SK-N-SH (cell line): Measurements from ENCODE around the gene ST6GALNAC5. TPM values are rescaled to one million over a fixed set of nuclear protein-coding genes. Genes with fewer than 3 reads are reported as not detected.

Source experiments
- CTCF ChIA-PET: fragments of 300-600, 350-600 bp; formaldehyde crosslinking; extraction: SDS; loops from one replicate; lab custom pipeline; 2021; lab: Yijun Ruan, JAX
- POLR2A ChIA-PET: fragments of 350-600 bp; sonication (Branson Sonifier 250); formaldehyde crosslinking; extraction: SDS; loops from one replicate; lab custom pipeline; 2020; ENCODE audit warnings: antibody characterized with exemption, inconsistent platforms; lab: Yijun Ruan, JAX
- DNase-seq: peaks from one replicate; pipeline ENCODE4 v3.0.0; 2012
- H2AFZ ChIP-seq: fragments of 200-600 bp; sonication (generic); 2 replicates; pipeline ENCODE4 v1.8.1; 2016; ENCODE audit warnings: antibody characterized with exemption, mild to moderate bottlenecking, low read depth
- H3F3A ChIP-seq: fragments of 200-600 bp; sonication (generic); replicated peaks from 2 replicates; pipeline ENCODE3; 2016; ENCODE audit warnings: antibody characterized with exemption, mild to moderate bottlenecking; ENCODE audit not compliant: insufficient read depth
- H3K27ac ChIP-seq, 2 experiments: fragments of 200-500 bp in 1 of 2; fragments of 200-600 bp in 1 of 2; sonication (Bioruptor generic) in 1 of 2; sonication (generic), shearing (Covaris generic) in 1 of 2; 2 replicates each; pipeline versions ENCODE4 v1.5.1 to v1.6.1; 2014 to 2016; ENCODE audit warnings: low read depth in 2 of 2, inconsistent platforms in 1 of 2, low read length in 1 of 2, mild to moderate bottlenecking in 1 of 2, mixed read lengths in 1 of 2
- H3K27me3 ChIP-seq: fragments of 200-600 bp; sonication (generic), shearing (Covaris generic); 2 replicates; pipeline ENCODE4 v1.6.1; 2016; ENCODE audit warnings: mixed run types; ENCODE audit not compliant: insufficient read depth
- H3K36me3 ChIP-seq, 2 experiments: fragments of 200-500 bp in 1 of 2; fragments of 200-600 bp in 1 of 2; sonication (Bioruptor generic) in 1 of 2; sonication (generic) in 1 of 2; replicated peaks in 1 of 2; 2 replicates each; pipeline versions ENCODE3 to v1.5.1; 2014 to 2016; ENCODE audit warnings: low read length in 1 of 2, mild to moderate bottlenecking in 1 of 2; ENCODE audit not compliant: insufficient read depth in 2 of 2, control insufficient read depth in 1 of 2
- H3K4me1 ChIP-seq, 2 experiments: fragments of 200-500 bp in 1 of 2; fragments of 200-600 bp in 1 of 2; sonication (Bioruptor generic) in 1 of 2; sonication (generic), shearing (Covaris generic) in 1 of 2; 2 replicates each; pipeline versions ENCODE4 v1.5.1 to v1.6.1; 2014 to 2016; ENCODE audit warnings: low read depth in 1 of 2, low read length in 1 of 2, mixed run types in 1 of 2; ENCODE audit not compliant: insufficient read depth in 2 of 2, control insufficient read depth in 1 of 2
- H3K4me2 ChIP-seq: fragments of 200-600 bp; sonication (generic), shearing (Covaris generic); 2 replicates; pipeline ENCODE4 v1.6.1; 2017; ENCODE audit warnings: mixed run types
- H3K4me3 ChIP-seq, 2 experiments: fragments of 200-500 bp in 1 of 2; fragments of 200-600 bp in 1 of 2; sonication (Bioruptor generic) in 1 of 2; sonication (generic), shearing (Covaris generic) in 1 of 2; 2 replicates each; pipeline versions ENCODE4 v1.5.1 to v1.8.1; 2014 to 2016; ENCODE audit warnings: low read depth in 2 of 2, inconsistent platforms in 1 of 2, low read length in 1 of 2, mild to moderate bottlenecking in 1 of 2, mixed read lengths in 1 of 2, moderate library complexity in 1 of 2
- H3K79me2 ChIP-seq: fragments of 200-600 bp; sonication (generic); 2 replicates; pipeline ENCODE4 v1.8.1; 2017; ENCODE audit warnings: mild to moderate bottlenecking; ENCODE audit not compliant: insufficient read depth
- H3K9ac ChIP-seq: fragments of 200-600 bp; sonication (generic); 2 replicates; pipeline ENCODE4 v1.6.1; 2017; ENCODE audit warnings: mixed run types
- H3K9me2 ChIP-seq: fragments of 200-600 bp; sonication (generic); 2 replicates; pipeline ENCODE4 v1.6.1; 2017; ENCODE audit warnings: mixed run types
- H3K9me3 ChIP-seq: fragments of 200-600 bp; sonication (generic); 2 replicates; pipeline ENCODE4 v1.6.1; 2017; ENCODE audit warnings: mixed run types, mild to moderate bottlenecking, moderate library complexity
- H4K20me1 ChIP-seq: fragments of 200-600 bp; sonication (generic); 2 replicates; pipeline ENCODE4 v1.6.1; 2017; ENCODE audit warnings: mild to moderate bottlenecking, mixed run types; ENCODE audit not compliant: insufficient read depth
- EZH2phosphoT487 ChIP-seq: fragments of 200-600 bp; sonication (generic); IDR thresholded peaks from 2 replicates; pipeline ENCODE4 v1.6.1; 2017; ENCODE audit warnings: low read depth, mixed run types, mild to moderate bottlenecking, antibody characterized with exemption, moderate library complexity, borderline replicate concordance
- FOSL2 ChIP-seq: IDR thresholded peaks from 2 replicates; pipeline ENCODE4 v1.4.0; 2012; ENCODE audit warnings: low read depth, mild to moderate bottlenecking, moderate library complexity, borderline replicate concordance
- MEF2A ChIP-seq: IDR thresholded peaks from 2 replicates; pipeline ENCODE4 v1.4.0; 2012; ENCODE audit warnings: low read depth, borderline replicate concordance
- POLR2AphosphoS5 ChIP-seq: IDR thresholded peaks from 2 replicates; pipeline ENCODE4 v1.6.1; 2012; ENCODE audit warnings: low read depth, low read length
- RAD21 ChIP-seq: IDR thresholded peaks from 2 replicates; pipeline ENCODE4 v1.6.1; 2012; ENCODE audit warnings: mild to moderate bottlenecking, low read length
- SIN3A ChIP-seq: IDR thresholded peaks from 2 replicates; pipeline ENCODE4 v1.6.1; 2012; ENCODE audit warnings: low read depth, mild to moderate bottlenecking, low read length, moderate library complexity, borderline replicate concordance
- SMC3 ChIP-seq: IDR thresholded peaks from 2 replicates; pipeline ENCODE4 v1.6.1; 2012; ENCODE audit warnings: low read depth, low read length, improper control_type of control experiment
- TAF1 ChIP-seq: IDR thresholded peaks from 2 replicates; pipeline ENCODE4 v1.6.1; 2012; ENCODE audit warnings: low read depth, mild to moderate bottlenecking, low read length, moderate library complexity, borderline replicate concordance
- TCF12 ChIP-seq: IDR thresholded peaks from 2 replicates; pipeline ENCODE4 v1.4.0; 2012
- TEAD4 ChIP-seq: IDR thresholded peaks from 2 replicates; pipeline ENCODE4 v1.4.0; 2012; ENCODE audit warnings: mild to moderate bottlenecking, borderline replicate concordance; ENCODE audit not compliant: insufficient read depth
- YY1 ChIP-seq: IDR thresholded peaks from 2 replicates; pipeline ENCODE4 v1.4.0; 2012; ENCODE audit warnings: low read depth, mild to moderate bottlenecking
- WGBS: methylation state at CpG from one replicate; pipeline ENCODE4 v1.1.6; 2017; ENCODE audit warnings: low lambda C conversion rate; 5-methylcytosine and 5-hydroxymethylcytosine counted together
- polyA plus RNA-seq, 3 experiments: library from polyadenylated mRNA; depleted of rRNA; stranded (reverse); fragments of >200 nt; gene quantifications; 2 replicates each; pipeline ENCODE4 v1.2.3, GENCODE V29; 2012
- TF ChIP-seq, protein P1 (sequence below): IDR thresholded peaks from 2 replicates; pipeline ENCODE4 v1.6.1; 2012; ENCODE audit warnings: mild to moderate bottlenecking, low read depth, low read length, moderate library complexity
- TF ChIP-seq, protein P2 (sequence below): IDR thresholded peaks from 2 replicates; pipeline ENCODE4; 2012
- TF ChIP-seq, protein P3 (sequence below): fragments of 150-350 bp; IDR thresholded peaks from 2 replicates; pipeline ENCODE4 v1.6.1; 2017; ENCODE audit warnings: antibody characterized with exemption, low read length, low read depth, borderline replicate concordance
- TF ChIP-seq, protein P4 (sequence below): IDR thresholded peaks from 2 replicates; pipeline ENCODE4 v1.4.0; 2012; ENCODE audit warnings: low read depth, borderline replicate concordance

ST6GALNAC5 gene
- polyA plus RNA-seq, 1 of the 3 experiments (the other 2 are of a cell fraction) = 10.6 TPM

DNA sequence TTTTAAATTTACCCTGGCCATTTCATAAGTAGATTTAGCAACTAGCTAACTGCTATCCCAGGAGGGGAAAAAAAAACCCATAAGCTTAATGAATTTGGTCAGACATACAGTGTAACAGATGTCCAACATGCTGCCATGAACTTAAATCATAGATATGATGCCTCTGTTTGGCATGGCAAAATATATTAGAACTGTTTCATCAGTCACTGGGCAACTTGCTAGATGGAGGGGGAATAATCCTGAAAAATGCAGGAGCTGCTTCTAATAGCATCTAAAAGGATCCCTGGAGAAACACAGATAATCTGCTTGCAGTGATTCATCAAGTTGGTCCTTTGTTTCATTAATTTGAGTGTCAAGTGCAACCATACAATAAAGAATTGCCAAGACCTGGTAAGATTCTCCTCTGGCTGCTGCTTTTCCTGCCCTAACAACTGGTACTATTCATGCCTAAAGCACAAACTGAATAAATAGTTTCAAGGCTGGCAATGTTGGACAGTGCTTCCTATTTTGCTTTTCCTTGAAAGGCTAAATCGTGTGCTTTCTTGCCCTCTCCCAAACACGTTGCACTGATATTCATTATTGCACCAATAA is 1.5 kb upstream of the ST6GALNAC5 start:
- H3K27me3 ChIP-seq = no peaks in the 10 kb centered on the region
- H3K4me2 ChIP-seq = no peak overlapping the region
- H3K9ac ChIP-seq = no peak overlapping the region
- POLR2A ChIA-PET = no interaction called here
- 68% methylated on average over 2 of the region's 2 CpGs for WGBS
- no peak overlapping the region; the same call in 1 of the 2 replicates for H2AFZ ChIP-seq
- no peaks in the 10 kb centered on the region for H3K79me2 ChIP-seq
- CTCF ChIA-PET = interaction anchor here (0.9 to 2.1 kb wide), 4 partner anchors 10 to 712 kb away, joined by 3 to 10 read pairs (median 6); no protein-coding TSS in a partner anchor
- H3K36me3 ChIP-seq = peaks cover 0 to 2% of the 10 kb centered on the region in 2 experiments
- H3K4me1 ChIP-seq = peaks cover 9 to 10% of the 10 kb centered on the region in 2 experiments; a peak in 3 of 4 replicates
- H3K9me2 ChIP-seq = no peaks in the 10 kb centered on the region
- peaks cover 12% of the 10 kb centered on the region for H3F3A ChIP-seq
- DNase-seq = peak; percentile 27
- peak overlapping the region; percentile 18 to 83; a peak in 3 of 4 replicates for H3K27ac ChIP-seq
- no peaks in the 10 kb centered on the region for H4K20me1 ChIP-seq
- H3K9me3 ChIP-seq = no peaks in the 10 kb centered on the region
- H3K4me3 ChIP-seq = no peak overlapping the region
- TF ChIP-seq, protein P1, sequence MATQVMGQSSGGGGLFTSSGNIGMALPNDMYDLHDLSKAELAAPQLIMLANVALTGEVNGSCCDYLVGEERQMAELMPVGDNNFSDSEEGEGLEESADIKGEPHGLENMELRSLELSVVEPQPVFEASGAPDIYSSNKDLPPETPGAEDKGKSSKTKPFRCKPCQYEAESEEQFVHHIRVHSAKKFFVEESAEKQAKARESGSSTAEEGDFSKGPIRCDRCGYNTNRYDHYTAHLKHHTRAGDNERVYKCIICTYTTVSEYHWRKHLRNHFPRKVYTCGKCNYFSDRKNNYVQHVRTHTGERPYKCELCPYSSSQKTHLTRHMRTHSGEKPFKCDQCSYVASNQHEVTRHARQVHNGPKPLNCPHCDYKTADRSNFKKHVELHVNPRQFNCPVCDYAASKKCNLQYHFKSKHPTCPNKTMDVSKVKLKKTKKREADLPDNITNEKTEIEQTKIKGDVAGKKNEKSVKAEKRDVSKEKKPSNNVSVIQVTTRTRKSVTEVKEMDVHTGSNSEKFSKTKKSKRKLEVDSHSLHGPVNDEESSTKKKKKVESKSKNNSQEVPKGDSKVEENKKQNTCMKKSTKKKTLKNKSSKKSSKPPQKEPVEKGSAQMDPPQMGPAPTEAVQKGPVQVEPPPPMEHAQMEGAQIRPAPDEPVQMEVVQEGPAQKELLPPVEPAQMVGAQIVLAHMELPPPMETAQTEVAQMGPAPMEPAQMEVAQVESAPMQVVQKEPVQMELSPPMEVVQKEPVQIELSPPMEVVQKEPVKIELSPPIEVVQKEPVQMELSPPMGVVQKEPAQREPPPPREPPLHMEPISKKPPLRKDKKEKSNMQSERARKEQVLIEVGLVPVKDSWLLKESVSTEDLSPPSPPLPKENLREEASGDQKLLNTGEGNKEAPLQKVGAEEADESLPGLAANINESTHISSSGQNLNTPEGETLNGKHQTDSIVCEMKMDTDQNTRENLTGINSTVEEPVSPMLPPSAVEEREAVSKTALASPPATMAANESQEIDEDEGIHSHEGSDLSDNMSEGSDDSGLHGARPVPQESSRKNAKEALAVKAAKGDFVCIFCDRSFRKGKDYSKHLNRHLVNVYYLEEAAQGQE = peak; percentile 56; the same call in 1 of the 2 replicates
- TF ChIP-seq SMC3 (no peak), EZH2phosphoT487 (no peak), RAD21 (no peak; the same call in 1 of the 2 replicates), TEAD4 (0 out of 2 replicates have a peak, but pooled peaks have one; percentile 5), FOSL2 (peak; percentile 14; the same call in 1 of the 2 replicates), TCF12 (peak; percentile 20; the same call in 1 of the 2 replicates)
- TF ChIP-seq, protein P2, sequence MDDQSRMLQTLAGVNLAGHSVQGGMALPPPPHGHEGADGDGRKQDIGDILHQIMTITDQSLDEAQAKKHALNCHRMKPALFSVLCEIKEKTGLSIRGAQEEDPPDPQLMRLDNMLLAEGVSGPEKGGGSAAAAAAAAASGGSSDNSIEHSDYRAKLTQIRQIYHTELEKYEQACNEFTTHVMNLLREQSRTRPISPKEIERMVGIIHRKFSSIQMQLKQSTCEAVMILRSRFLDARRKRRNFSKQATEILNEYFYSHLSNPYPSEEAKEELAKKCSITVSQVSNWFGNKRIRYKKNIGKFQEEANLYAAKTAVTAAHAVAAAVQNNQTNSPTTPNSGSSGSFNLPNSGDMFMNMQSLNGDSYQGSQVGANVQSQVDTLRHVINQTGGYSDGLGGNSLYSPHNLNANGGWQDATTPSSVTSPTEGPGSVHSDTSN = no peak

DNA sequence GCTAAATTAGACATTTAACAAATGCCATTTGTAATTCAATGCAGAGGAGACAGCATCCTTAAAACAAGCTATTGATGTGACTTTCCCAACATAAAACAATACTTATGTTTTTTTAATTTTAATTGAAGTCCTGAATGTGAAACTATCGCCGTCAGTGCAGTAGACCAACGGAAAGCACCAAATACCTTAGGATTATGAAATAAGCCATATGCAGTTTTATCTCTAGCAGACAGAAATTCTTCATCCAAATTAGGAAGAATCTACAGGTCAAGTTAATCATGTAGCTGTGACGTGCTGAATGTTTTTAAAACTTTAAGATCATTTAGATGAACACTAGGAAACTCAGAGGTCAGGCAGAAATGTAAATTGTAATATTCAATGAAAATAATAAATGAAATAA is 714 bp upstream of the ST6GALNAC5 start:
- H3K4me2 ChIP-seq = peak overlapping the region; percentile 91
- no peak overlapping the region for H2AFZ ChIP-seq
- ChIA-PET CTCF (interaction anchor here (0.9 kb wide), 1 partner anchor 13 kb away, joined by 3 read pairs; no protein-coding TSS in a partner anchor), POLR2A (no interaction called here)
- H3K9ac ChIP-seq = no peak overlapping the region
- DNase-seq = no peak
- H4K20me1 ChIP-seq = no peaks in the 10 kb centered on the region
- peak overlapping the region; percentile 61 to 83; a peak in 3 of 4 replicates for H3K27ac ChIP-seq
- H3K79me2 ChIP-seq = no peaks in the 10 kb centered on the region
- H3K4me1 ChIP-seq = peaks cover 9 to 10% of the 10 kb centered on the region in 2 experiments; a peak in 3 of 4 replicates
- H3K4me3 ChIP-seq = no peak overlapping the region
- 69% methylated on average over 4 of the region's 4 CpGs for WGBS
- H3K9me3 ChIP-seq = no peaks in the 10 kb centered on the region
- no peaks in the 10 kb centered on the region for H3K27me3 ChIP-seq
- peaks cover 11% of the 10 kb centered on the region for H3F3A ChIP-seq
- no peaks in the 10 kb centered on the region for H3K9me2 ChIP-seq
- peaks cover 0 to 2% of the 10 kb centered on the region in 2 experiments for H3K36me3 ChIP-seq
- TF ChIP-seq, protein P3, sequence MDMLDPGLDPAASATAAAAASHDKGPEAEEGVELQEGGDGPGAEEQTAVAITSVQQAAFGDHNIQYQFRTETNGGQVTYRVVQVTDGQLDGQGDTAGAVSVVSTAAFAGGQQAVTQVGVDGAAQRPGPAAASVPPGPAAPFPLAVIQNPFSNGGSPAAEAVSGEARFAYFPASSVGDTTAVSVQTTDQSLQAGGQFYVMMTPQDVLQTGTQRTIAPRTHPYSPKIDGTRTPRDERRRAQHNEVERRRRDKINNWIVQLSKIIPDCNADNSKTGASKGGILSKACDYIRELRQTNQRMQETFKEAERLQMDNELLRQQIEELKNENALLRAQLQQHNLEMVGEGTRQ = no peak
- TF ChIP-seq SIN3A (no peak), POLR2AphosphoS5 (no peak), EZH2phosphoT487 (no peak), TCF12 (no peak), MEF2A (no peak), YY1 (no peak), TAF1 (no peak)
- TF ChIP-seq, protein P4, sequence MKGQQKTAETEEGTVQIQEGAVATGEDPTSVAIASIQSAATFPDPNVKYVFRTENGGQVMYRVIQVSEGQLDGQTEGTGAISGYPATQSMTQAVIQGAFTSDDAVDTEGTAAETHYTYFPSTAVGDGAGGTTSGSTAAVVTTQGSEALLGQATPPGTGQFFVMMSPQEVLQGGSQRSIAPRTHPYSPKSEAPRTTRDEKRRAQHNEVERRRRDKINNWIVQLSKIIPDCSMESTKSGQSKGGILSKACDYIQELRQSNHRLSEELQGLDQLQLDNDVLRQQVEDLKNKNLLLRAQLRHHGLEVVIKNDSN = no peak
- TF ChIP-seq, protein P1 = no peak
